Measurements from ENCODE around the gene TEX38.

The TEX38 gene

DNA sequence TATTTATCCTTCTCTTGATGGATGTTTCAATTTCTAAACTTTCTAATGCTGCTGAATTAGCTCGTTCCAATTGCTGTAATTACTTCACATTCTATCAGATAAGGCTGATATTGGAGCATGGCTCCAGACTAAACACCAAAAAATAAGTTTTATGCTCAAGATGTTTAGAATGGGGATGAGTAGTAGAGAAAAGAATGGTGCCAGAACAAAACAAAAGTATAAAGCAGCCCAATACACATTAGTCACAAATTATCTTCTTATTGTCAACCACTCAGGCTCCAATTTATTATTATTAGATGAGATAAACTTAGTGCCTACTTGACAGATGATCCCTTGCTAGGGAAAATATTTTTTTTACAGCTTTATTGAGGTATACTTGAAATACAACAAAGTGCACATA, 25.3 kb upstream of the TEX38 start:
- Histone ChIP-seq H3K4me2 (no peak overlapping the region), H3K36me3 (ENCODE audit: insufficient read depth) (no peaks in the 10 kb centered on the region), H3K79me2 (ENCODE audit: insufficient read depth, low read depth) (no peaks in the 10 kb centered on the region), H3K9ac (no peak overlapping the region), H3K27ac (no peak overlapping the region), H3K4me1 (ENCODE audit: low read depth, poor library complexity, severe bottlenecking) (peaks cover 17% of the 10 kb centered on the region), H3K4me3 (IDR thresholded peaks at IDR 0.05; ENCODE audit: insufficient read depth, low read depth, low read length) (no peak overlapping the region), H3K27me3 (ENCODE audit: insufficient read depth, low read depth) (no peaks in the 10 kb centered on the region), H2AFZ (ENCODE audit: low read depth) (no peak overlapping the region), H4K20me1 (ENCODE audit: insufficient read depth) (no peaks in the 10 kb centered on the region)
- TF ChIP-seq, protein P1, sequence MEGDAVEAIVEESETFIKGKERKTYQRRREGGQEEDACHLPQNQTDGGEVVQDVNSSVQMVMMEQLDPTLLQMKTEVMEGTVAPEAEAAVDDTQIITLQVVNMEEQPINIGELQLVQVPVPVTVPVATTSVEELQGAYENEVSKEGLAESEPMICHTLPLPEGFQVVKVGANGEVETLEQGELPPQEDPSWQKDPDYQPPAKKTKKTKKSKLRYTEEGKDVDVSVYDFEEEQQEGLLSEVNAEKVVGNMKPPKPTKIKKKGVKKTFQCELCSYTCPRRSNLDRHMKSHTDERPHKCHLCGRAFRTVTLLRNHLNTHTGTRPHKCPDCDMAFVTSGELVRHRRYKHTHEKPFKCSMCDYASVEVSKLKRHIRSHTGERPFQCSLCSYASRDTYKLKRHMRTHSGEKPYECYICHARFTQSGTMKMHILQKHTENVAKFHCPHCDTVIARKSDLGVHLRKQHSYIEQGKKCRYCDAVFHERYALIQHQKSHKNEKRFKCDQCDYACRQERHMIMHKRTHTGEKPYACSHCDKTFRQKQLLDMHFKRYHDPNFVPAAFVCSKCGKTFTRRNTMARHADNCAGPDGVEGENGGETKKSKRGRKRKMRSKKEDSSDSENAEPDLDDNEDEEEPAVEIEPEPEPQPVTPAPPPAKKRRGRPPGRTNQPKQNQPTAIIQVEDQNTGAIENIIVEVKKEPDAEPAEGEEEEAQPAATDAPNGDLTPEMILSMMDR (conservative IDR thresholded peaks at IDR 0.05; ENCODE audit: low read depth, low read length), result no peak

DNA sequence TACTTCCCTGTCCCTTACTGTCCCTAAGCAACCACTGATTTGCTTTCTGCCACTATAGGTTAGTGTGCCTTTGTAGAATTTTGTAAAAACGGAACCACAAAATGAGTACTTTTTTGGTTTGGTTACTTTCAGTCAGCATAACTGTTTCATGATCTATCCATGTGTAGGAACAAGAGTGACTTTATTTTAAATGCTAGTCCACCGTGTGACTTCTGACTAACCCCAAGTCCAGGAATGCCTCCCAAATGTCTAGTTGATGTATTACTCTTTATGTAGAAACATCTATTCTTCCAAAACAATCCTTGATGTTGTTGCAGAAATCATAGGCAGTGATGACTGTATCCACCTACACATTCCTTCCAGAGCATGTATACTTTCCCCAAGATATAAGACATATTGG, 24.8 kb upstream of the TEX38 start:
- H3K79me2 ChIP-seq (ENCODE audit: insufficient read depth, low read depth), result no peaks in the 10 kb centered on the region
- H3K27ac ChIP-seq, result no peak overlapping the region
- TF ChIP-seq, protein P1 (conservative IDR thresholded peaks at IDR 0.05; ENCODE audit: low read depth, low read length), result no peak
- no peaks in the 10 kb centered on the region for H4K20me1 ChIP-seq (ENCODE audit: insufficient read depth)
- peaks cover 17% of the 10 kb centered on the region for H3K4me1 ChIP-seq (ENCODE audit: low read depth, poor library complexity, severe bottlenecking)
- H3K36me3 ChIP-seq (ENCODE audit: insufficient read depth), result no peaks in the 10 kb centered on the region
- no peak overlapping the region for H2AFZ ChIP-seq (ENCODE audit: low read depth)
- H3K4me2 ChIP-seq, result no peak overlapping the region
- no peak overlapping the region for H3K9ac ChIP-seq
- no peak overlapping the region for H3K4me3 ChIP-seq (IDR thresholded peaks at IDR 0.05; ENCODE audit: insufficient read depth, low read depth, low read length)
- H3K27me3 ChIP-seq (ENCODE audit: insufficient read depth, low read depth), result no peaks in the 10 kb centered on the region

DNA sequence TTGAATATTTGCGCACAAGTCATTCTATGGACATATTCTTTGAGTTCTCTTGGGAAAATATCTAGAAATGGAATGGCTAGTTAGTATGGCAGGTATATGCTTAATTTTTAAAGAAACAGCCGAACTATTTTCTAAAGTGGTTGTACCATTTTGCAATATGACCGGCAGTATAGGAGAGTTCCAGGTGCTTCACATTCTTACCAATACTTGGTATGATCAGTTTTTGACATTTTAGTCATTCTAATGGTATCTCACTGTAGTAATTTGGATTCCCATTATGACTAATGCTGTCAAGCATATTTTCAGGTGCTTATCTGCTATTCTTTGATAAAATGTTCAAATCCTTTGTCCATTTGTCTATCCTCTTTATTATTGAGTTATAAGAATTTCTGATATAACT, 24.0 kb upstream of the TEX38 start:
- Histone ChIP-seq H3K4me1 (ENCODE audit: low read depth, poor library complexity, severe bottlenecking) (peaks cover 16% of the 10 kb centered on the region), H4K20me1 (ENCODE audit: insufficient read depth) (no peaks in the 10 kb centered on the region), H3K27me3 (ENCODE audit: insufficient read depth, low read depth) (no peaks in the 10 kb centered on the region), H3K36me3 (ENCODE audit: insufficient read depth) (no peaks in the 10 kb centered on the region), H3K79me2 (ENCODE audit: insufficient read depth, low read depth) (no peaks in the 10 kb centered on the region), H3K27ac (no peak overlapping the region), H3K4me2 (no peak overlapping the region), H3K4me3 (IDR thresholded peaks at IDR 0.05; ENCODE audit: insufficient read depth, low read depth, low read length) (no peak overlapping the region), H2AFZ (ENCODE audit: low read depth) (no peak overlapping the region), H3K9ac (no peak overlapping the region)
- TF ChIP-seq, protein P1 (conservative IDR thresholded peaks at IDR 0.05; ENCODE audit: low read depth, low read length), result no peak

- Histone ChIP-seq H3K79me2 (ENCODE audit: insufficient read depth, low read depth) (no peaks in the 10 kb centered on the region), H4K20me1 (ENCODE audit: insufficient read depth) (no peaks in the 10 kb centered on the region), H3K36me3 (ENCODE audit: insufficient read depth) (no peaks in the 10 kb centered on the region), H2AFZ (ENCODE audit: low read depth) (no peak overlapping the region), H3K27ac (no peak overlapping the region), H3K9ac (no peak overlapping the region), H3K27me3 (ENCODE audit: insufficient read depth, low read depth) (no peaks in the 10 kb centered on the region), H3K4me1 (ENCODE audit: low read depth, poor library complexity, severe bottlenecking) (no peaks in the 10 kb centered on the region), H3K4me3 (IDR thresholded peaks at IDR 0.05; ENCODE audit: insufficient read depth, low read depth, low read length) (no peak overlapping the region), H3K4me2 (no peak overlapping the region)
- TF ChIP-seq, protein P1 (conservative IDR thresholded peaks at IDR 0.05; ENCODE audit: low read depth, low read length), result no peak
Observed at GRCh38 chr1:46649764-46650163, 21.9 kb upstream of the TEX38 start.
